ENCODE measurements around the gene FUT7. TPM values are rescaled to one million over a fixed set of nuclear protein-coding genes. Genes with fewer than 3 reads are reported as not detected.

The FUT7 gene
- total and polyA plus RNA-seq, 9 of the 15 experiments (the other 6 are each of a cell fraction or from before 2014, with no cell fraction given), result not detected

DNA sequence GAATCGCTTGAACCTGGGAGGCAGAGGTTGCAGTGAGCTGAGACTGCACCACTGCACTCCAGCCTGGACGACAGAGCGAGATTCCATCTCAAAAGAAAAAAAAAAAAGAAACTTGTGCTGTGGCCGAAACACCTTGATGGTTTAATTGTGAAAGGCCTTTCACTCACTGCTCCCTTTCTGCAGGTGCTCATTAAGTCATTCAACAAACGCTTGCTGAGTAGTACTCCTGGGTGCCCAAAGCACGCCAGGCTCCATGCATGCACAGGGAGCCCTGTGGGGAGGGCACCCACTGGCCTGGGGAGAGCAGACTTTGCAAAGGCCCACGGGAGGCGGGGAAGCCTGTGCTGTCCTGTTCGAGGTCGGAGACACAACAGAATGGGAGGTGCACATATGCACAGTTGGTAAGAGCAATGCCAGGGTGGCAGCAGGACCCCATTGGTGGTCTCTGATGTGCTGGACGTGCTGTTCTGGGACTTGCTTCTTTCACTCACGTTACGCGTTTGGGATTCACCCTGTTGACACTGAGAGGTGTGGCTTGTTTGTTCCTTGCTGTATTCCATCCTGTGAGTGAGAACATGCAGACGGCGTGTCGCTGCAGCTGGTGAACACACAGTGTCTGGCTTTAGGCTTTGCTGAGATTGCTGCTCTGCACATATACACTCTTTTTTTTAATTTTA lies 25.0 kb upstream of the FUT7 start (continued):
- TF ChIP-seq, protein P1, sequence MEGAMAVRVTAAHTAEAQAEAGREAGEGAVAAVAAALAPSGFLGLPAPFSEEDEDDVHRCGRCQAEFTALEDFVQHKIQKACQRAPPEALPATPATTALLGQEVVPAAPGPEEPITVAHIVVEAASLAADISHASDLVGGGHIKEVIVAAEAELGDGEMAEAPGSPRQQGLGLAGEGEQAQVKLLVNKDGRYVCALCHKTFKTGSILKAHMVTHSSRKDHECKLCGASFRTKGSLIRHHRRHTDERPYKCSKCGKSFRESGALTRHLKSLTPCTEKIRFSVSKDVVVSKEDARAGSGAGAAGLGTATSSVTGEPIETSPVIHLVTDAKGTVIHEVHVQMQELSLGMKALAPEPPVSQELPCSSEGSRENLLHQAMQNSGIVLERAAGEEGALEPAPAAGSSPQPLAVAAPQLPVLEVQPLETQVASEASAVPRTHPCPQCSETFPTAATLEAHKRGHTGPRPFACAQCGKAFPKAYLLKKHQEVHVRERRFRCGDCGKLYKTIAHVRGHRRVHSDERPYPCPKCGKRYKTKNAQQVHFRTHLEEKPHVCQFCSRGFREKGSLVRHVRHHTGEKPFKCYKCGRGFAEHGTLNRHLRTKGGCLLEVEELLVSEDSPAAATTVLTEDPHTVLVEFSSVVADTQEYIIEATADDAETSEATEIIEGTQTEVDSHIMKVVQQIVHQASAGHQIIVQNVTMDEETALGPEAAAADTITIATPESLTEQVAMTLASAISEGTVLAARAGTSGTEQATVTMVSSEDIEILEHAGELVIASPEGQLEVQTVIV (CRISPR knock-in tag; IDR thresholded peaks at IDR 0.05; ENCODE audit: borderline replicate concordance), result no peak

DNA sequence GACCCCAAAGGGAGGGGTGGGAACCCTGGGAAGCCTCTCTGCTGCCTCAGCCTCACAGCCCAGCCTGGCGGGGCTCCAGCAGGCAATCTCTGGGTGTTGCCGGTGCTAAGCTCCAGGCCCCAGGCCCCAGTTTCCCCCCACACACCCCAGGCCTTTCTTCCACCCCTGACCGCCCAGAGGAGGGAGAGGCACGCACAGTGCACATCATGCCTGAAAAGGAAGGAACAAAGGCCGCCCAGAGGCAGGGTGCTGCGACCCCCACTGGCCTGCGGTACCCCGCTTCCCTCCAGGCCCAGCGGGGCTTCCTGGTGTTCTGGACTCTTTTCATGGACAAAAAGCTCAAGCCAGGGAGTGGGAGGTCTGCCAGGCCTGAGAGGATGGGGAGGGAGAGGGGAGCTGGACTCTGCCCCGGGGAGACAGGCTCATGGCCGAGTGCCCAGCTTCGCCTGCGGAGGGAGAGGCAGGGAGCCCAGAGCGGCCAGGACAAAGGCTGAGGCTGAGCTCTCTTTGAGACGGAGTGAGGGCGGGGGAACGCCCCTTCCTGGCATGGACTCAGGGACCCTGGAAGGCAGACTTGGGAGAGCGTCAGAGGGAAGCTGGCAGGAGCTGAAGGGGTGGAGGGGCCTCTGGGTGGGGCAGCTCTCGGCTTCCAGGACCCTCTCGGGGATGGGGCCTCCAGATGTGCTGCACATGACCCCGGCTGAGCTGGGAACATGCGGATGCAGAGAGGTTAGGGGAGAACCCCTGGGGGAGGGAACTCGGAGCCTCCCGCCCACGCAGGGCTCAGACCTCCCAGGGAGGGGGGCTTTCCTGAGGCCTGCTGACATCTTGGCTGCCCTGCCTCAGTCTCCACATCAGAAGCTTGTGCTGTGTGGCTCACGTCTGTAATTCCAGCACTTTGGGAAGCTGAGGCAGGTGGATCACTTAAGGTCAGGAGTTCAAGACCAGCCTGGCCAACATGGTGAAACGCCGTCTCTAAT lies 23.8 kb upstream of the FUT7 start:
- BruUV-seq (replicated peaks), result no TSS peak
- ChIA-PET CTCF (ENCODE audit: low intra/inter-chr PET ratio) (no interaction called here), POLR2A (interaction anchor here (0.6 to 1.4 kb wide), 4 partner anchors 8 to 156 kb away, joined by 4 to 5 read pairs (median 4); partner anchors contain the start of gene C8G)
- ATAC-seq (no peak), DNase-seq (ENCODE audit: extremely low read depth in 1 of 4, low spot score in 3 of 4) (no peak), FAIRE-seq (no peak)
- no peak overlapping the region for H3K27ac ChIP-seq (ENCODE audit: extremely low read depth, low read depth, low read length)
- peak overlapping the region in 1 of 2 experiments; percentile 14; a peak in 2 of 4 replicates for H3K9ac ChIP-seq (ENCODE audit: insufficient read depth in 1 of 2, low read depth in 2 of 2, low read length in 2 of 2)
- H3K4me3 ChIP-seq, result no peak overlapping the region
- intact Hi-C loops (cut with micrococcal nuclease) (no loop called here), in situ Hi-C loops (cut with MboI) (no loop called here)
- H3K4me1 ChIP-seq (replicated peaks in 1 of 2; ENCODE audit: control insufficient read depth in 2 of 2, insufficient read depth in 2 of 2, low read length in 2 of 2), result peaks cover 0 to 50% of the 10 kb centered on the region in 2 experiments; a peak in 2 of 5 replicates
- no peak overlapping the region for H3K4me2 ChIP-seq (ENCODE audit: insufficient read depth, low read length)
- no peak overlapping the region for H2AFZ ChIP-seq (ENCODE audit: low read depth, low read length)
- 46% methylated on average over 26 of the region's 28 CpGs for WGBS (ENCODE audit: insufficient coverage, low coverage, missing lambda C conversion rate)
- H3K36me3 ChIP-seq (ENCODE audit: control insufficient read depth, insufficient read depth, low read length), result no peaks in the 10 kb centered on the region
- no peaks in the 10 kb centered on the region; the same call in none of the 2 replicates for H4K20me1 ChIP-seq (replicated peaks; ENCODE audit: control insufficient read depth, insufficient read depth, low read length)
- no peaks in the 10 kb centered on the region for H3K27me3 ChIP-seq (ENCODE audit: control insufficient read depth in 2 of 2, insufficient read depth in 2 of 2, low read length in 2 of 2)
- no peaks in the 10 kb centered on the region for H3K9me1 ChIP-seq (ENCODE audit: control insufficient read depth, insufficient read depth, low read length)
- no peaks in the 10 kb centered on the region for H3K79me2 ChIP-seq (ENCODE audit: control insufficient read depth, insufficient read depth, low read length)
- peak; percentile 42; the same call in 1 of the 2 replicates for TF ChIP-seq EGR1 (conservative IDR thresholded peaks at IDR 0.05)
- TF ChIP-seq RB1 (IDR thresholded peaks at IDR 0.05; ENCODE audit: low read depth), result no peak
- H3K9me3 ChIP-seq (replicated peaks; ENCODE audit: control insufficient read depth, insufficient read depth, low read depth, low read length), result no peaks in the 10 kb centered on the region
